DOHH2 (cell line): ENCODE data around the gene DIP2C.

ENCODE experiments used
- EZH2phosphoT487 ChIP-seq: fragments of 200-600 bp; sonication (generic); IDR thresholded peaks from 2 replicates; pipeline ENCODE4 v1.6.1; 2017; ENCODE audit warnings: borderline replicate concordance, mild to moderate bottlenecking, antibody characterized with exemption, low read length, moderate library complexity, mixed read lengths
- TF ChIP-seq, protein P1 (sequence below): fragments of 200-600 bp; sonication (generic); IDR thresholded peaks from one replicate; pipeline ENCODE4 v1.5.1; 2014; ENCODE audit warnings: antibody characterized with exemption, mild to moderate bottlenecking, low read depth, low read length; ENCODE audit not compliant: poor library complexity, severe bottlenecking

DNA sequence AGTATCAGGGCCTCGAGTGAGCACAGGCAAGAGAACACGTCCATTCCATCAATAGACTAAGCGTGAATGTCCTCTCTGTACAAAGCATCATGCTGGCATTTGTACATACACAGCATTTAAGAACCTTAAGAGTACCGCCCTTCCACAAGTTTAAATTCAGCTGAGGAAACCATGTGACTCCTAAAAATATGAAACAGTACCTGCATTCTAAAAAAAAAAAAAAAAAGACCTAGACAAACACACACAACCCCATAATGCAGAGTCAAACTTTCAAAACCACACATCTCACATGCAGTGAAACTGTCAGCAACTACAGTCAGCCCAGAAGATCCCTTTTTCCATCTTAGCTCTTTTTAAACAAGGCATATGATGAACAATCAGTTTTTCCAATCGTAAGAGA is 124.3 kb downstream of the DIP2C start:
- TF ChIP-seq, protein P1, sequence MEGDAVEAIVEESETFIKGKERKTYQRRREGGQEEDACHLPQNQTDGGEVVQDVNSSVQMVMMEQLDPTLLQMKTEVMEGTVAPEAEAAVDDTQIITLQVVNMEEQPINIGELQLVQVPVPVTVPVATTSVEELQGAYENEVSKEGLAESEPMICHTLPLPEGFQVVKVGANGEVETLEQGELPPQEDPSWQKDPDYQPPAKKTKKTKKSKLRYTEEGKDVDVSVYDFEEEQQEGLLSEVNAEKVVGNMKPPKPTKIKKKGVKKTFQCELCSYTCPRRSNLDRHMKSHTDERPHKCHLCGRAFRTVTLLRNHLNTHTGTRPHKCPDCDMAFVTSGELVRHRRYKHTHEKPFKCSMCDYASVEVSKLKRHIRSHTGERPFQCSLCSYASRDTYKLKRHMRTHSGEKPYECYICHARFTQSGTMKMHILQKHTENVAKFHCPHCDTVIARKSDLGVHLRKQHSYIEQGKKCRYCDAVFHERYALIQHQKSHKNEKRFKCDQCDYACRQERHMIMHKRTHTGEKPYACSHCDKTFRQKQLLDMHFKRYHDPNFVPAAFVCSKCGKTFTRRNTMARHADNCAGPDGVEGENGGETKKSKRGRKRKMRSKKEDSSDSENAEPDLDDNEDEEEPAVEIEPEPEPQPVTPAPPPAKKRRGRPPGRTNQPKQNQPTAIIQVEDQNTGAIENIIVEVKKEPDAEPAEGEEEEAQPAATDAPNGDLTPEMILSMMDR = no peak
- TF ChIP-seq EZH2phosphoT487 = no peak
